Activated CD4-positive, alpha-beta T cell treated with anti-CD3 and anti-CD28 coated beads, Interleukin-2, amount 50 U/mL, for 4 hours (primary cell): ENCODE results near the gene FHOD3.

Experiments used
- DNase-seq, 2 experiments: peaks; one replicate each; pipeline ENCODE4 v3.0.0-alpha.2; 2020

Gene FHOD3

GRCh38 chr18:36415171-36415570, 117.7 kb downstream of the FHOD3 start:
- DNase-seq: no peak

GRCh38 chr18:36415625-36416024, 118.1 kb downstream of the FHOD3 start:
- DNase-seq: no peak

GRCh38 chr18:36419188-36419899, 121.8 kb downstream of the FHOD3 start:
- DNase-seq: no peak

- DNase-seq: no peak
These were observed 122.5 kb downstream of the FHOD3 start for GRCh38 chr18:36419900-36420531.

GRCh38 chr18:36420826-36421225, 123.3 kb downstream of the FHOD3 start:
- no peak for DNase-seq

- DNase-seq: no peak
These were observed 127.2 kb downstream of the FHOD3 start for GRCh38 chr18:36424741-36425142.

GRCh38 chr18:36427369-36427768, 129.9 kb downstream of the FHOD3 start:
- no peak for DNase-seq

- no peak for DNase-seq
These were observed 130.3 kb downstream of the FHOD3 start for GRCh38 chr18:36427831-36428230.

- no peak for DNase-seq
These were observed 131.0 kb downstream of the FHOD3 start for GRCh38 chr18:36428431-36429029.

- no peak for DNase-seq
These were observed 135.5 kb downstream of the FHOD3 start for GRCh38 chr18:36432880-36433555.

GRCh38 chr18:36436387-36436786, 138.9 kb downstream of the FHOD3 start:
- no peak for DNase-seq

GRCh38 chr18:36440614-36441013, 143.1 kb downstream of the FHOD3 start:
- DNase-seq: no peak

GRCh38 chr18:36441426-36442240, 144.1 kb downstream of the FHOD3 start:
- no peak for DNase-seq

- DNase-seq: no peak
These were observed 145.2 kb downstream of the FHOD3 start for GRCh38 chr18:36442717-36443116.

GRCh38 chr18:36446059-36446458, 148.5 kb downstream of the FHOD3 start:
- DNase-seq: no peak

GRCh38 chr18:36448384-36449290, 151.1 kb downstream of the FHOD3 start:
- no peak for DNase-seq

GRCh38 chr18:36449451-36449850, 151.9 kb downstream of the FHOD3 start:
- DNase-seq: no peak

- DNase-seq: no peak
These were observed 152.8 kb downstream of the FHOD3 start for GRCh38 chr18:36450264-36450663.

- no peak for DNase-seq
These were observed 154.1 kb downstream of the FHOD3 start for GRCh38 chr18:36451454-36452251.

GRCh38 chr18:36454245-36454644, 156.7 kb downstream of the FHOD3 start:
- DNase-seq: no peak
